Erythroblast (primary cell): ENCODE data around the gene NTSR1.

Source experiments
- GATA1 ChIP-seq: IDR thresholded peaks from 2 replicates; pipeline ENCODE4 v1.6.1; 2011; ENCODE audit warnings: low read depth, mild to moderate bottlenecking, control low read depth, low read length, moderate library complexity
- POLR2A ChIP-seq: IDR thresholded peaks from 2 replicates; pipeline ENCODE4 v1.6.1; 2011; ENCODE audit warnings: mild to moderate bottlenecking, low read length

DNA sequence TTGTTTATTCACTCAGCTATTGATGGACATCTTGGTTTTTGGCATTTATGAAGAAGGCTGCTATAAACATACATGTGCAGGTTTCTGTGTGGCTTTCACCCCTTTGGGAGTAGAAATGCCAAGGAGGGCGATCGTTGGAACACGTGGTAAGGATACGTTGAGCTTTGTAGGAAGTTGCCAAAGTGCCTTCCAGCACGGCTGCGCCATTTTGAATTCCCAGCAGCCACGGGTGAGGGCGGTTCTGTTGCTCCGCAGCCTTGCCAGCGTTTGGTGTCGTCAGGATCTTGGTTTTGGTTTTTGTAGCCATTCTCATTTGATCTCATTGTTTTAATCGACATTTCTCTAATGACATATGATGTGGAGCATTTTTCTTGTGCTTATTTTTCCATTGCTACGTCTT is 21.8 kb downstream of the NTSR1 start:
- TF ChIP-seq POLR2A (no peak), GATA1 (no peak)
